Mesenchymal stem cell (in vitro differentiated cells and primary cell): ENCODE data around the gene MEF2A.

Experiments
- DNase-seq: peaks from one replicate; pipeline ENCODE4 v3.0.0-alpha.2; 2013
- H2AFZ ChIP-seq: one replicate; pipeline ENCODE4 v1.6.1; 2013; ENCODE audit warnings: low read depth, mild to moderate bottlenecking, control low read depth, inconsistent platforms, low read length, moderate library complexity
- H2AK5ac ChIP-seq: 2 replicates; pipeline ENCODE4 v1.6.1; 2013; ENCODE audit warnings: low read length, moderate library complexity, mild to moderate bottlenecking, inconsistent platforms; ENCODE audit not compliant: severe bottlenecking
- H2BK120ac ChIP-seq: one replicate; pipeline ENCODE4 v1.6.1; 2013; ENCODE audit warnings: low read depth, mild to moderate bottlenecking, inconsistent platforms, low read length, moderate library complexity
- H2BK12ac ChIP-seq, 2 experiments: one replicate each; pipeline ENCODE4 v1.6.1; 2013; ENCODE audit warnings: inconsistent platforms in 2 of 2, low read length in 2 of 2, mild to moderate bottlenecking in 2 of 2, moderate library complexity in 2 of 2, control low read depth in 1 of 2
- H2BK15ac ChIP-seq: one replicate; pipeline ENCODE4 v1.6.1; 2013; ENCODE audit warnings: mild to moderate bottlenecking, low read depth, inconsistent platforms; ENCODE audit not compliant: poor library complexity, severe bottlenecking
- H2BK5ac ChIP-seq: 2 replicates; pipeline ENCODE4 v1.6.1; 2013; ENCODE audit warnings: low read depth, mild to moderate bottlenecking, low read length, control low read depth, inconsistent platforms; ENCODE audit not compliant: poor library complexity, severe bottlenecking
- H3K14ac ChIP-seq, 2 experiments: one replicate each; pipeline ENCODE4 v1.6.1; 2013; ENCODE audit warnings: inconsistent platforms in 2 of 2, low read length in 2 of 2, control low read depth in 1 of 2, mild to moderate bottlenecking in 1 of 2, moderate library complexity in 1 of 2
- H3K18ac ChIP-seq, 2 experiments: one replicate each; pipeline ENCODE4 v1.6.1; 2013; ENCODE audit warnings: inconsistent platforms in 2 of 2, low read length in 2 of 2, control low read depth in 1 of 2, low read depth in 1 of 2, mild to moderate bottlenecking in 1 of 2
- H3K23ac ChIP-seq, 2 experiments: one replicate each; pipeline ENCODE4 v1.6.1; 2013; ENCODE audit warnings: inconsistent platforms in 2 of 2, low read length in 2 of 2, mild to moderate bottlenecking in 2 of 2, moderate library complexity in 2 of 2, control low read depth in 1 of 2
- H3K27ac ChIP-seq: 2 replicates; pipeline ENCODE4 v1.5.1; 2013; ENCODE audit warnings: mild to moderate bottlenecking, moderate library complexity, low read length, control low read depth, inconsistent platforms; ENCODE audit not compliant: poor library complexity, severe bottlenecking
- H3K27me3 ChIP-seq, 2 experiments: 2 replicates each; pipeline versions ENCODE4 v1.6.1 to v1.7.0; 2013; ENCODE audit warnings: low read length in 2 of 2, mild to moderate bottlenecking in 2 of 2, moderate library complexity in 2 of 2, control low read depth in 1 of 2, inconsistent platforms in 1 of 2; ENCODE audit not compliant: control insufficient read depth in 1 of 2, insufficient read depth in 1 of 2
- H3K36me3 ChIP-seq, 2 experiments: 2 replicates each; pipeline versions ENCODE4 v1.6.1 to v1.7.0; 2013; ENCODE audit warnings: low read length in 2 of 2, control low read depth in 1 of 2, inconsistent platforms in 1 of 2, low read depth in 1 of 2, mild to moderate bottlenecking in 1 of 2; ENCODE audit not compliant: insufficient read depth in 2 of 2, control insufficient read depth in 1 of 2
- H3K4ac ChIP-seq, 2 experiments: one replicate each; pipeline ENCODE4 v1.6.1; 2013; ENCODE audit warnings: inconsistent platforms in 2 of 2, low read length in 2 of 2, mild to moderate bottlenecking in 2 of 2, moderate library complexity in 2 of 2, control low read depth in 1 of 2, low read depth in 1 of 2
- H3K4me1 ChIP-seq: 2 replicates; pipeline ENCODE4 v1.6.1; 2013; ENCODE audit warnings: low read depth, low read length, control low read depth; ENCODE audit not compliant: control insufficient read depth, insufficient read depth
- H3K4me2 ChIP-seq: 2 replicates; pipeline ENCODE4 v1.6.1; 2013; ENCODE audit warnings: low read length, mild to moderate bottlenecking, inconsistent platforms; ENCODE audit not compliant: poor library complexity, severe bottlenecking
- H3K4me3 ChIP-seq, 2 experiments: 2 replicates each; pipeline versions ENCODE4 v1.5.1 to v1.7.0; 2013; ENCODE audit warnings: low read length in 2 of 2, mild to moderate bottlenecking in 2 of 2, control low read depth in 1 of 2, low read depth in 1 of 2; ENCODE audit not compliant: insufficient read depth in 1 of 2
- H3K79me1 ChIP-seq: replicated peaks from 2 replicates; pipeline ENCODE4 v1.6.1; 2013; ENCODE audit warnings: mild to moderate bottlenecking, control low read depth, low read length, inconsistent platforms; ENCODE audit not compliant: poor library complexity, severe bottlenecking
- H3K9ac ChIP-seq: 2 replicates; pipeline ENCODE4 v1.7.0; 2013; ENCODE audit warnings: mild to moderate bottlenecking, low read length, moderate library complexity
- H3K9me3 ChIP-seq: 2 replicates; pipeline ENCODE4 v1.7.0; 2013; ENCODE audit warnings: mild to moderate bottlenecking, low read length; ENCODE audit not compliant: control insufficient read depth
- H4K8ac ChIP-seq: one replicate; pipeline ENCODE4 v1.6.1; 2013; ENCODE audit warnings: inconsistent platforms, mild to moderate bottlenecking, low read length, moderate library complexity
- H4K91ac ChIP-seq: one replicate; pipeline ENCODE4 v1.6.1; 2013; ENCODE audit warnings: mild to moderate bottlenecking, low read length, inconsistent platforms
- WGBS: methylation state at CpG from one replicate; pipeline ENCODE4 v1.1.7; 2013; ENCODE audit warnings: mixed read lengths; 5-methylcytosine and 5-hydroxymethylcytosine counted together

The MEF2A gene

DNA sequence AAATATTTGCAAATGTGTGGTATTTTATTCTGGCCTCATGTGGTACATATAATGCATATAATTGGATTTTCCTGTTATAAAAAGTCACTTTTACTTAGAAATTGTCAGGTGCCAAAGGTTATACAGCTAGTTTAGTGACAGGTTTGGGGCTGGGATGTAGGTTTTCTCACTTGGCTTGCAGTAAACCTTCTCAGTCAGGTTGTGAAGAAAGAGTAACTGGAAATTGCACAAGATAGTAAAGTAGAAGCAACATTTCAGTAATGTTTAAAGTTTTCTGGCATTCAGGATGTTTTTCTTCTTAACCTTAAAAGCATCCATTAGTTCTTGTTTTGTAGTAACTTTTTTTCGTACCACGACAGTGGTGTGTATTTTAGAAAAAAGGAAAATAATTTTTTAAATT, 53.9 kb downstream of the MEF2A start:
- Histone ChIP-seq H3K27me3 (no peaks in the 10 kb centered on the region), H3K4ac (no peak overlapping the region), H4K8ac (no peak overlapping the region), H3K4me1 (peaks cover 4% of the 10 kb centered on the region), H3K18ac (no peak overlapping the region), H2AK5ac (no peak overlapping the region), H3K4me3 (no peak overlapping the region), H3K4me2 (no peak overlapping the region), H2AFZ (no peak overlapping the region), H2BK12ac (no peak overlapping the region), H3K23ac (no peak overlapping the region), H2BK5ac (no peak overlapping the region), H3K27ac (no peak overlapping the region), H3K14ac (no peak overlapping the region), H4K91ac (no peak overlapping the region), H3K36me3 (no peaks in the 10 kb centered on the region), H2BK120ac (no peak overlapping the region), H3K9me3 (no peaks in the 10 kb centered on the region), H2BK15ac (no peak overlapping the region), H3K79me1 (peaks cover 7% of the 10 kb centered on the region), H3K9ac (peak overlapping the region; percentile 21)
- WGBS, result no CpG with 5 or more reads among the region's 2 CpGs
- peak; percentile 51 for DNase-seq

DNA sequence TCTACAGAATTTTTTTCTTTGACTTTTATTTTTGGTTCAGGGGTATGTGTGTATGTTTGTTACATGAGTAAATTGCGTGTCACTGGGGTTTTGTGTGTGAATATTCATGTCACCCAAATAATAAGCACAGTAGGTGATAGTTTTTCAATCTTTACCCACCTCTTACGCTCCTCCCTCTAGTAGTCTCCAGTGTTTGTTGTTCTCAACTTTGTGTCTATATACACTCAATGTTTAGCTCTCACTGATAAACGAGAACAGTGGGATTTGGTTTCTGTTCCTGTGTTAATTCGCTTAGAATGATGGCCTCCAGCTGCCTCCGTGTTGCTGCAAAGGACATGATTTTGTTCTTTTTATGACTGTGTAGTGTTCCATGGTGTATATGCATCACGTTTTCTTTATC, 54.4 kb downstream of the MEF2A start:
- WGBS, result 90% methylated on average over 4 of the region's 6 CpGs
- H3K14ac ChIP-seq, result no peak overlapping the region
- H3K27ac ChIP-seq, result no peak overlapping the region
- DNase-seq, result peak; percentile 24
- no peak overlapping the region for H3K9ac ChIP-seq
- no peak overlapping the region for H3K4me3 ChIP-seq
- H2AFZ ChIP-seq, result no peak overlapping the region
- no peaks in the 10 kb centered on the region for H3K9me3 ChIP-seq
- no peak overlapping the region for H2BK15ac ChIP-seq
- H3K4me2 ChIP-seq, result no peak overlapping the region
- H3K27me3 ChIP-seq, result no peaks in the 10 kb centered on the region
- H2AK5ac ChIP-seq, result no peak overlapping the region
- H2BK120ac ChIP-seq, result no peak overlapping the region
- no peak overlapping the region for H3K18ac ChIP-seq
- no peak overlapping the region for H3K4ac ChIP-seq
- no peak overlapping the region for H4K91ac ChIP-seq
- H3K79me1 ChIP-seq, result peaks cover 3% of the 10 kb centered on the region
- H3K23ac ChIP-seq, result no peak overlapping the region
- H3K36me3 ChIP-seq, result no peaks in the 10 kb centered on the region
- no peak overlapping the region for H2BK5ac ChIP-seq
- no peak overlapping the region for H2BK12ac ChIP-seq
- no peak overlapping the region for H4K8ac ChIP-seq
- peaks cover 4% of the 10 kb centered on the region for H3K4me1 ChIP-seq

DNA sequence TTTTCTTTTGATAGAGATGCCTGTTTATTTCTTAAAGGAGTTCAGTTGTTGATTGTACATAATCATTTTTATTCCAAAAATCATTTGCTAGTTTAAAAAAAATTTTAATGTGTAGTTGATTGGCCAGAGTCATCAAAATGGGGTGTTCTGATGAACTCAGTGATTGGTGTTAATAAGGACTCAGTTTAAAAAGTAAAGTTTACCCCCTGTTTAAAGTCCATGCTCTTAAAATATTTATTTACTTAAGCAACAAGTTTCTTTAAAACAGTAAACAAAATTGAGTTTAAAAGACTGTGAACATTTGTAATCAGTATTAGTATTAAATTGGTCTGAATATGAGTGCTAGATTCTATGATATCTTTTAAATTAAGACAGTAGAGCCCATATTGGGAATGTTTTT, 56.0 kb downstream of the MEF2A start:
- Histone ChIP-seq H3K4ac (no peak overlapping the region), H3K4me3 (no peak overlapping the region), H3K9me3 (no peaks in the 10 kb centered on the region), H4K8ac (no peak overlapping the region), H4K91ac (no peak overlapping the region), H3K36me3 (no peaks in the 10 kb centered on the region), H3K9ac (no peak overlapping the region), H2BK12ac (no peak overlapping the region), H2AFZ (no peak overlapping the region), H3K27me3 (no peaks in the 10 kb centered on the region), H2BK5ac (no peak overlapping the region), H2AK5ac (no peak overlapping the region), H3K4me1 (peaks cover 4% of the 10 kb centered on the region), H3K4me2 (no peak overlapping the region), H2BK120ac (no peak overlapping the region), H3K18ac (no peak overlapping the region), H3K14ac (no peak overlapping the region), H3K23ac (no peak overlapping the region), H2BK15ac (no peak overlapping the region), H3K27ac (no peak overlapping the region), H3K79me1 (peaks cover 3% of the 10 kb centered on the region)
- no peak for DNase-seq

DNA sequence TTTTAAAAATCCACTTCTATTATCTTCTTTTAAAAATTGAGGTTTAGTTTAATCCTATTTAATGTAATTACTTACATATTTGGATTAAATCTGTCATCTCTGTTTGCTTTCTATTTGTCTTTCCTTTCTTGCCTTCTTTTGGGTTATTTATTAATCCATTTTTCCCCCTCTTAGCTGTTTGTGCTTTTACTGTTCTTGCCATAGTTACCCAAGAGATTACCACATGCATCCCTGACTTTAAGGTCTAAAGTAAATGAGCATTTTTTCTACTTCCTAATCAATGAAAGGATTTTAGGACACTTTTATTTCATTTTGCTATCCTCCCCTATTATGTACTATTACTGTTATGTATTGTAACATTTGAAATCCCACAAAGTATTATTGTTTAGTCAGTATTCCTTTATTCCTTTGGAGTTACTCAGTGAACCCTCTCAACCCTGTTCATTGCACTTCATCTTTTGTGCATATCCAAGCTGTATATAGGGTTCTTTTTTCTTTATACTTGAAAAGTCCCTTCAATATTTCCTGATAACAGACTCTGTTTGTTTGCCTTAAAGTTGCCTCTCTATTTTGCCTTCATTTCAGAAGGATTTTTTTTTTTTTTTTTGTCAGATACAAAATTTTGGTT, 62.7 kb downstream of the MEF2A start:
- Histone ChIP-seq H3K79me1 (peaks cover 8% of the 10 kb centered on the region), H3K23ac (no peak overlapping the region)

More for the DNA sequence above, 62.7 kb downstream of the MEF2A start:
- Histone ChIP-seq H4K8ac (no peak overlapping the region), H2BK15ac (no peak overlapping the region), H3K14ac (no peak overlapping the region), H3K9me3 (no peaks in the 10 kb centered on the region), H3K27ac (no peak overlapping the region), H3K4me3 (no peak overlapping the region), H3K18ac (no peak overlapping the region), H3K4ac (no peak overlapping the region), H3K27me3 (no peaks in the 10 kb centered on the region), H2AFZ (no peak overlapping the region), H4K91ac (no peak overlapping the region), H2BK120ac (no peak overlapping the region), H2AK5ac (no peak overlapping the region), H2BK5ac (no peak overlapping the region), H3K4me1 (no peaks in the 10 kb centered on the region), H3K9ac (no peak overlapping the region), H3K4me2 (no peak overlapping the region), H2BK12ac (no peak overlapping the region), H3K36me3 (peaks cover 0 to under 1% of the 10 kb centered on the region in 2 experiments)
- no peak for DNase-seq
